Endothelial cell (in vitro differentiated cells): ENCODE results near the gene CHCHD6. TPM values are rescaled to one million over a fixed set of nuclear protein-coding genes. Genes with fewer than 3 reads are reported as not detected.

ENCODE experiments used
- DNase-seq: peaks from one replicate; pipeline ENCODE4 v3.0.0; 2021; ENCODE audit warnings: low spot score
- H3K27ac Mint-ChIP-seq: one replicate; pipeline ENCODE4 v1.8.0; 2021; ENCODE audit warnings: mixed read lengths, inconsistent platforms; ENCODE audit not compliant: unreplicated experiment
- H3K27me3 Mint-ChIP-seq: one replicate; pipeline ENCODE4 v1.8.0; 2021; ENCODE audit warnings: mild to moderate bottlenecking, moderate library complexity, mixed read lengths, inconsistent platforms; ENCODE audit not compliant: unreplicated experiment
- H3K36me3 Mint-ChIP-seq: one replicate; pipeline ENCODE4 v1.8.0; 2021; ENCODE audit warnings: mild to moderate bottlenecking, low read depth, mixed read lengths, inconsistent platforms; ENCODE audit not compliant: unreplicated experiment
- H3K4me1 Mint-ChIP-seq: one replicate; pipeline ENCODE4 v1.8.0; 2021; ENCODE audit warnings: mild to moderate bottlenecking, mixed read lengths, inconsistent platforms; ENCODE audit not compliant: unreplicated experiment
- H3K4me3 Mint-ChIP-seq: one replicate; pipeline ENCODE4 v1.8.0; 2021; ENCODE audit warnings: mild to moderate bottlenecking, mixed read lengths, inconsistent platforms; ENCODE audit not compliant: unreplicated experiment
- H3K9me3 Mint-ChIP-seq: one replicate; pipeline ENCODE4 v1.8.0; 2021; ENCODE audit warnings: mixed read lengths, inconsistent platforms; ENCODE audit not compliant: unreplicated experiment
- CTCF ChIP-seq: fragments of 200-600 bp; sonication (generic); IDR thresholded peaks from one replicate; pipeline ENCODE4 v1.5.0; 2021; ENCODE audit warnings: antibody characterized with exemption; ENCODE audit not compliant: unreplicated experiment
- total RNA-seq: library from RNA; stranded (reverse); fragmentation: NEBNext Ultra II Directional; extraction: Animal tissue kit (Norgen Biotek cat#: 25700); gene quantifications from one replicate; pipeline ENCODE4 v1.2.1, GENCODE V29; 2021; ENCODE audit not compliant: unreplicated experiment

Gene CHCHD6
- total RNA-seq, 1 donor from 2014 or later, result 9.2 TPM

- DNase-seq, result no peak
- Mint-ChIP-seq H3K4me3 (no peak overlapping the region), H3K36me3 (no peaks in the 10 kb centered on the region), H3K4me1 (peaks cover 4% of the 10 kb centered on the region), H3K27me3 (peaks cover 15% of the 10 kb centered on the region), H3K27ac (peak overlapping the region; percentile 32), H3K9me3 (no peaks in the 10 kb centered on the region)
- no peak for TF ChIP-seq CTCF
These were observed 274.3 kb downstream of the CHCHD6 start for GRCh38 chr3:126978291-126978690.

GRCh38 chr3:126979046-126979628 is 275.1 kb downstream of the CHCHD6 start:
- Mint-ChIP-seq H3K27ac (no peak overlapping the region), H3K36me3 (no peaks in the 10 kb centered on the region), H3K9me3 (no peaks in the 10 kb centered on the region), H3K4me3 (no peak overlapping the region), H3K27me3 (peaks cover 15% of the 10 kb centered on the region), H3K4me1 (peaks cover 4% of the 10 kb centered on the region)
- no peak for DNase-seq
- no peak for TF ChIP-seq CTCF

GRCh38 chr3:126980266-126980811 is 276.3 kb downstream of the CHCHD6 start:
- no peaks in the 10 kb centered on the region for H3K36me3 Mint-ChIP-seq
- TF ChIP-seq CTCF, result no peak
- peaks cover 4% of the 10 kb centered on the region for H3K4me1 Mint-ChIP-seq
- H3K27ac Mint-ChIP-seq, result no peak overlapping the region
- DNase-seq, result no peak
- no peaks in the 10 kb centered on the region for H3K9me3 Mint-ChIP-seq
- peaks cover 15% of the 10 kb centered on the region for H3K27me3 Mint-ChIP-seq
- no peak overlapping the region for H3K4me3 Mint-ChIP-seq

- Mint-ChIP-seq H3K9me3 (no peaks in the 10 kb centered on the region), H3K36me3 (no peaks in the 10 kb centered on the region), H3K4me3 (peak overlapping the region; percentile 86), H3K4me1 (peaks cover 4% of the 10 kb centered on the region), H3K27ac (no peak overlapping the region), H3K27me3 (peaks cover 18% of the 10 kb centered on the region)
- no peak for DNase-seq
- no peak for TF ChIP-seq CTCF
These were observed 278.1 kb downstream of the CHCHD6 start for GRCh38 chr3:126982126-126982470.

GRCh38 chr3:126982471-126983175 is 278.6 kb downstream of the CHCHD6 start, which contains the start of gene PLXNA1:
Gene PLXNA1, plus strand, starts transcription at chr3:126983115. Its CDS starts 5,479 bp downstream, at chr3:126988594.
- H3K4me1 Mint-ChIP-seq, result peaks cover 4% of the 10 kb centered on the region
- peak; percentile 87 for TF ChIP-seq CTCF

More at GRCh38 chr3:126982471-126983175, 278.6 kb downstream of the CHCHD6 start, which contains the start of gene PLXNA1:
- Mint-ChIP-seq H3K27ac (no peak within 1 kb of the TSS), H3K27me3 (peaks cover 18% of the 10 kb centered on the region), H3K4me3 (peak within 1 kb of the TSS; percentile 86), H3K9me3 (no peaks in the 10 kb centered on the region), H3K36me3 (no peaks in the 10 kb centered on the region)
- DNase-seq, result peak; percentile 80
